Fibroblast of skin of right quadriceps (primary cell): ENCODE data around the gene EHD4.

Experiments
- DNase-seq: peaks from one replicate; pipeline ENCODE4 v3.0.0-alpha.2; 2013

EHD4 gene

DNA sequence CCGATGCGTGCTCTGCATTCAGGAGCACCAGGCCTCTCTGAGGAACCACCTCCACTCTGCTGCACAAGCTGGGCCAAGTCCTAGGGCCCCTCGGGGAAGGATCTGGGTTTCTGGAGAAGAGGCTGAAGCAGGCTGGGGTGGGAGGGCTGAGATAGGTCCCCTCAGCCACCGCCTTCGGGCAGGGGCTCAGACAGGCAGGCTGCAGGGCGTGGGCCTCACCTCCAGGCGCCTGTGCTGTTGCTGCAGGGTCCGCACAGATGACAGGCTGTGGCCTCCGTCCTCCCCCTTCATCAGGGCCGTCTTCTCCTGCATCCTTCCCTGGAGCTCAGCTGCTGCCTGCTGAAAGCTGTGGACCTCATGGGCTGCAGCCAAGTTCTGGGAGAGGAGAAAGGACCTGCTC, 118.5 kb downstream of the EHD4 start:
- DNase-seq: no peak

GRCh38 chr15:41852736-41853590, 119.4 kb downstream of the EHD4 start:
- no peak for DNase-seq

GRCh38 chr15:41851755-41852370, 120.5 kb downstream of the EHD4 start:
- no peak for DNase-seq

- no peak for DNase-seq
Measured at GRCh38 chr15:41851167-41851523, 121.2 kb downstream of the EHD4 start.

GRCh38 chr15:41850482-41851166, 121.7 kb downstream of the EHD4 start:
- DNase-seq: no peak

GRCh38 chr15:41849861-41850260, 122.5 kb downstream of the EHD4 start:
- no peak for DNase-seq

- DNase-seq: no peak
Measured at GRCh38 chr15:41849204-41849603, 123.2 kb downstream of the EHD4 start.

DNA sequence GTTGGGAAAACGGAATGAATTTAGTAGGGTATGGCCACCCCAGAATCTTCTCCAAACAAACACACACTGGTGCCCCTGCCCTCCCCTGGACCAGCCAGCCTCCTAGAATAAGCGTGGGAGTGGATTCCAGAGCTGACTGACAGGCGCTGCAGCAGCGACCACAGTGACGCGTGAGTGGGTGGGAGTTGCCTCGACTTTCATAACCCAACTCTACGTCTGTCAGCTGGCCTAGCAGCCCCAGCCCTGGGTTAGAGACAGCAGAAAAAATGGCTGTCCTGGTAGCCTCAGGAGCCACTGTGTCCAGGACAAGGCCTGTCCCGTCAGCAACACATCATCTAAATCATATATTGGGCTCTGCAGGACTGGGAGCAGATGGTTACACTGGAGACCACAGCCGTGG, 123.7 kb downstream of the EHD4 start:
- DNase-seq: no peak

GRCh38 chr15:41847981-41848380, 124.4 kb downstream of the EHD4 start:
- no peak for DNase-seq

- no peak for DNase-seq
Measured at GRCh38 chr15:41847206-41847605, 125.2 kb downstream of the EHD4 start.
